DOHH2 (cell line): ENCODE results near the gene PROM1.

Source experiments
- CTCF ChIP-seq: fragments of 200-600 bp; sonication (generic); IDR thresholded peaks from one replicate; pipeline ENCODE4 v1.5.1; 2014; ENCODE audit warnings: antibody characterized with exemption, mild to moderate bottlenecking, low read depth, low read length; ENCODE audit not compliant: poor library complexity, severe bottlenecking
- EZH2phosphoT487 ChIP-seq: fragments of 200-600 bp; sonication (generic); IDR thresholded peaks from 2 replicates; pipeline ENCODE4 v1.6.1; 2017; ENCODE audit warnings: borderline replicate concordance, mild to moderate bottlenecking, antibody characterized with exemption, low read length, moderate library complexity, mixed read lengths

GRCh38 chr4:16055873-16056272, 27.9 kb downstream of the PROM1 start:
- TF ChIP-seq CTCF (no peak), EZH2phosphoT487 (no peak)
